GM23248 (cell line): ENCODE results near the gene ISG20L2.

ENCODE experiments used
- EZH2 ChIP-seq: fragments of 200-600 bp; sonication (generic); IDR thresholded peaks from 2 replicates; pipeline ENCODE4 v1.6.1; 2018; ENCODE audit warnings: antibody characterized with exemption, mild to moderate bottlenecking; ENCODE audit not compliant: insufficient read depth, poor library complexity, severe bottlenecking
- EZH2phosphoT487 ChIP-seq: fragments of 200-600 bp; sonication (generic); IDR thresholded peaks from 2 replicates; pipeline ENCODE4 v1.6.1; 2018; ENCODE audit warnings: antibody characterized with exemption, moderate library complexity, mild to moderate bottlenecking, low read depth; ENCODE audit not compliant: insufficient read depth

GRCh38 chr1:156767879-156768604 lies 39.5 kb upstream of the ISG20L2 start:
- no peak for TF ChIP-seq EZH2
- TF ChIP-seq EZH2phosphoT487 = no peak
